IMR-90 (cell line): ENCODE results near the gene NOS1AP. TPM values are rescaled to one million over a fixed set of nuclear protein-coding genes. Genes with fewer than 3 reads are reported as not detected.

ENCODE experiments used
- ATAC-seq: fragments of 200-7000 bp; cut with Tn5 transposase; 2 replicates; pipeline ENCODE4 v1.9.1; 2020; ENCODE audit warnings: low read depth, mild to moderate bottlenecking, moderate library complexity
- BruUV-seq: library from RNA; stranded (reverse); fragments of 400-500 nt; replicated peaks from 2 replicates; lab custom pipeline; 2021; lab: Mats Ljungman, UMichigan
- CTCF ChIA-PET: fragments of 300-600 bp; formaldehyde crosslinking; extraction: SDS; loops from one replicate; lab custom pipeline; 2021; ENCODE audit warnings: antibody characterized with exemption; lab: Yijun Ruan, JAX
- POLR2A ChIA-PET: fragments of 300-600 bp; sonication (Branson Sonifier 250); formaldehyde crosslinking; loops from one replicate; lab custom pipeline; 2022; ENCODE audit warnings: antibody characterized with exemption; ENCODE audit not compliant: unreplicated experiment; lab: Charles Lee
- DNase-seq: peaks from one replicate; pipeline ENCODE4 v3.0.0; 2013
- H2AFZ ChIP-seq: replicated peaks from 2 replicates; pipeline ENCODE3; 2013; ENCODE audit warnings: low read length, mild to moderate bottlenecking; ENCODE audit not compliant: poor library complexity
- H2AK5ac ChIP-seq: 2 replicates; pipeline ENCODE4 v1.6.1; 2013; ENCODE audit warnings: low read depth, low read length, inconsistent platforms
- H2AK9ac ChIP-seq: replicated peaks from 2 replicates; pipeline ENCODE3; 2013; ENCODE audit warnings: mild to moderate bottlenecking, low read depth, low read length, moderate library complexity; ENCODE audit not compliant: poor library complexity
- H2BK120ac ChIP-seq: 2 replicates; pipeline ENCODE4 v1.6.1; 2013; ENCODE audit warnings: low read depth, low read length, inconsistent platforms
- H2BK15ac ChIP-seq: 3 replicates; pipeline ENCODE4 v1.6.1; 2013; ENCODE audit warnings: low read depth, low read length, inconsistent platforms
- H2BK20ac ChIP-seq: 2 replicates; pipeline ENCODE4 v1.6.1; 2013; ENCODE audit warnings: low read depth, mild to moderate bottlenecking, inconsistent platforms, low read length, moderate library complexity
- H2BK5ac ChIP-seq: 2 replicates; pipeline ENCODE4 v1.6.1; 2013; ENCODE audit warnings: mild to moderate bottlenecking, low read depth, low read length, inconsistent platforms; ENCODE audit not compliant: poor library complexity, severe bottlenecking
- H3K14ac ChIP-seq: replicated peaks from 2 replicates; pipeline ENCODE4 v1.6.1; 2013; ENCODE audit warnings: low read depth, low read length, inconsistent platforms
- H3K18ac ChIP-seq: 2 replicates; pipeline ENCODE4 v1.6.1; 2013; ENCODE audit warnings: low read depth, low read length, control low read depth
- H3K23ac ChIP-seq: 2 replicates; pipeline ENCODE4 v1.6.1; 2013; ENCODE audit warnings: low read depth, low read length, inconsistent platforms
- H3K27ac ChIP-seq: 2 replicates; pipeline ENCODE4 v1.5.1; 2013; ENCODE audit warnings: mild to moderate bottlenecking, control low read depth, low read length; ENCODE audit not compliant: insufficient read depth
- H3K27me3 ChIP-seq: 2 replicates; pipeline ENCODE4 v1.6.1; 2013; ENCODE audit warnings: low read length; ENCODE audit not compliant: control insufficient read depth, insufficient read depth
- H3K36me3 ChIP-seq: 2 replicates; pipeline ENCODE4 v1.6.1; 2013; ENCODE audit warnings: low read length, mixed read lengths; ENCODE audit not compliant: control insufficient read depth, insufficient read depth
- H3K4ac ChIP-seq: 2 replicates; pipeline ENCODE4 v1.6.1; 2013; ENCODE audit warnings: low read depth, low read length, inconsistent platforms
- H3K4me1 ChIP-seq: 2 replicates; pipeline ENCODE4 v1.6.1; 2013; ENCODE audit warnings: low read length, mixed read lengths; ENCODE audit not compliant: control insufficient read depth, insufficient read depth
- H3K4me2 ChIP-seq: 2 replicates; pipeline ENCODE4 v1.6.1; 2013; ENCODE audit warnings: low read depth, mild to moderate bottlenecking, control low read depth, low read length, moderate library complexity
- H3K4me3 ChIP-seq: 2 replicates; pipeline ENCODE4 v1.5.1; 2013; ENCODE audit warnings: low read depth, mild to moderate bottlenecking, control low read depth, low read length, moderate library complexity; ENCODE audit not compliant: insufficient read depth
- H3K56ac ChIP-seq: 2 replicates; pipeline ENCODE4 v1.6.1; 2013; ENCODE audit warnings: low read length, inconsistent platforms; ENCODE audit not compliant: insufficient read depth; ENCODE audit errors: extremely low read depth
- H3K79me1 ChIP-seq, 2 experiments: 2 replicates each; pipeline ENCODE4 v1.6.1; 2013; ENCODE audit warnings: low read length in 2 of 2, inconsistent platforms in 1 of 2, low read depth in 1 of 2
- H3K9ac ChIP-seq: 2 replicates; pipeline ENCODE4 v1.6.1; 2013; ENCODE audit warnings: low read depth, low read length, control low read depth
- H3K9me1 ChIP-seq: 2 replicates; pipeline ENCODE4 v1.6.1; 2013; ENCODE audit warnings: low read length, inconsistent platforms; ENCODE audit not compliant: insufficient read depth
- H3K9me3 ChIP-seq: 2 replicates; pipeline ENCODE4 v1.6.1; 2013; ENCODE audit warnings: low read length; ENCODE audit not compliant: control insufficient read depth, insufficient read depth
- H4K20me1 ChIP-seq: 2 replicates; pipeline ENCODE4 v1.6.1; 2013; ENCODE audit warnings: low read length, inconsistent platforms; ENCODE audit not compliant: insufficient read depth
- H4K5ac ChIP-seq: 2 replicates; pipeline ENCODE4 v1.6.1; 2013; ENCODE audit warnings: mild to moderate bottlenecking, low read depth, low read length, control low read depth
- H4K8ac ChIP-seq, 2 experiments: 2 replicates each; pipeline ENCODE4 v1.6.1; 2013; ENCODE audit warnings: low read depth in 2 of 2, low read length in 2 of 2, control low read depth in 1 of 2, inconsistent platforms in 1 of 2
- H4K91ac ChIP-seq: 2 replicates; pipeline ENCODE4 v1.6.1; 2013; ENCODE audit warnings: low read depth, low read length, inconsistent platforms; ENCODE audit not compliant: insufficient read depth
- BHLHE40 ChIP-seq: fragments of 150-350 bp; IDR thresholded peaks from 2 replicates; pipeline ENCODE4 v1.6.1; 2016; ENCODE audit warnings: mild to moderate bottlenecking, low read depth, low read length
- FOS ChIP-seq: fragments of 150-350 bp; IDR thresholded peaks from 2 replicates; pipeline ENCODE4 v1.6.1; 2016; ENCODE audit warnings: low read depth, low read length
- MAZ ChIP-seq: IDR thresholded peaks from 2 replicates; pipeline ENCODE4 v1.6.1; 2012; ENCODE audit warnings: low read depth, mild to moderate bottlenecking, low read length, improper control_type of control experiment, moderate library complexity, borderline replicate concordance
- MXI1 ChIP-seq: IDR thresholded peaks from 2 replicates; pipeline ENCODE4 v1.6.1; 2012; ENCODE audit warnings: low read depth, mild to moderate bottlenecking, low read length, moderate library complexity, borderline replicate concordance
- POLR2A ChIP-seq: IDR thresholded peaks from 2 replicates; pipeline ENCODE4 v1.6.1; 2012; ENCODE audit warnings: mild to moderate bottlenecking, low read depth, low read length
- RAD21 ChIP-seq: IDR thresholded peaks from 2 replicates; pipeline ENCODE4 v1.6.1; 2012; ENCODE audit warnings: low read length, improper control_type of control experiment
- RCOR1 ChIP-seq: IDR thresholded peaks from 2 replicates; pipeline ENCODE4 v1.6.1; 2012; ENCODE audit warnings: mild to moderate bottlenecking, low read length, improper control_type of control experiment; ENCODE audit not compliant: insufficient replicate concordance
- RFX5 ChIP-seq: IDR thresholded peaks from 2 replicates; pipeline ENCODE4 v1.8.0; 2012; ENCODE audit warnings: low read depth, mild to moderate bottlenecking, low read length, moderate library complexity
- WGBS, 2 experiments: methylation state at CpG; one replicate each; pipeline versions ENCODE4 v1.1.5 to v1.1.7; 2013; ENCODE audit warnings: missing lambda C conversion rate in 2 of 2; ENCODE audit not compliant: insufficient read length in 1 of 2; ENCODE audit errors: extremely low coverage in 2 of 2; 5-methylcytosine and 5-hydroxymethylcytosine counted together
- dilution Hi-C: fragments of 300-500 bp; cut with HindIII; formaldehyde crosslinking; loops from one replicate; pipeline ENCODE4 v1.14.3; 2018; ENCODE audit warnings: low sequenced_read_pairs; ENCODE audit not compliant: unreplicated experiment
- in situ Hi-C: fragments of 300-500 bp; cut with MboI; formaldehyde crosslinking; loops from 3 replicates; pipeline ENCODE4 v1.14.3; 2019; ENCODE audit warnings: low sequenced_read_pairs, inconsistent platforms, mixed read lengths
- intact Hi-C: fragments of 100-400 bp; cut with micrococcal nuclease; formaldehyde crosslinking; loops from 2 replicates; pipeline ENCODE4 v1.10.0; 2022
- polyA plus RNA-seq, 3 experiments: library from polyadenylated mRNA; depleted of rRNA; stranded (reverse); fragments of >200 nt; gene quantifications; 2 replicates each; pipeline ENCODE4 v1.2.3, GENCODE V29; 2012; ENCODE audit warnings: low replicate concordance in 1 of 3
- total RNA-seq: library from RNA; depleted of rRNA; stranded (reverse); fragments of >200 nt; gene quantifications from 2 replicates; pipeline ENCODE4 v1.2.3, GENCODE V29; 2012
- TF ChIP-seq, protein P1 (sequence below): conservative IDR thresholded peaks from 2 replicates; pipeline ENCODE4 v1.5.1; 2012; ENCODE audit warnings: mild to moderate bottlenecking, low read depth, low read length, improper control_type of control experiment
- TF ChIP-seq, protein P2 (sequence below): fragments of 150-350 bp; IDR thresholded peaks from 2 replicates; pipeline ENCODE4 v1.6.1; 2017; ENCODE audit warnings: mild to moderate bottlenecking, antibody characterized with exemption, low read length, low read depth
- TF ChIP-seq, protein P3 (sequence below): fragments of 150-350 bp; IDR thresholded peaks from 2 replicates; pipeline ENCODE4 v1.6.1; 2016; ENCODE audit warnings: low read depth, mild to moderate bottlenecking, low read length, moderate library complexity, borderline replicate concordance

The NOS1AP gene
- total and polyA plus RNA-seq, 2 of the 4 experiments (the other 2 are of a cell fraction): 0.18 to 0.19 TPM

DNA sequence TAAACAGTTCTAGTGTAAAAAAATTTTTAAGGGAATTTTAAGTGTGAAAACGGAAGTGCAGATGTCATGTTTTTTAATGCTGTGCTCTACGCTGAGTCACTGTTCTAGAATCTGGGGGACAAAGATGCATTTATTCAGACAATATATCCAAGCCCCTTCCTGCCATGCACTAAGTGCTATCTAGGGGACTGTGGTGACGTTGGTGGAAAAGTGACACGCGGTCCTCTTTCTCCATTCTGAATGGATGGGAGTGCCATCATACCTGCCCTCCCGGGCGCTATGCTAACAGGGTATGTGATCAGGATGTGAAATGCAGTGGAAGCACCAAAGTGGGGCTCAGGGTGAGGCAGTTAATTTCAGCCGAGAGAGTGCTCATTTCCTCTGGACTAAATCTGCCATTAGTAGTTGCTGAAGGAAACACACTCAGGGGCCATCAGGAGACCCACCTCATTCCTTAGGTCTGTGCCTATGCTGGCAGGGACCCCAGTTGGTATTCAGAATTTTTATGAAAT is 318.6 kb downstream of the NOS1AP start:
- Histone ChIP-seq H3K23ac (no peak overlapping the region), H2BK5ac (no peak overlapping the region), H3K4me3 (no peak overlapping the region), H2BK15ac (no peak overlapping the region), H3K27ac (no peak overlapping the region), H3K4ac (no peak overlapping the region), H4K20me1 (no peaks in the 10 kb centered on the region), H4K91ac (no peak overlapping the region), H3K9me1 (no peaks in the 10 kb centered on the region), H2AFZ (no peak overlapping the region), H3K79me1 (no peaks in the 10 kb centered on the region), H4K8ac (no peak overlapping the region), H2AK9ac (no peak overlapping the region), H2AK5ac (no peak overlapping the region), H2BK120ac (no peak overlapping the region), H3K27me3 (peaks cover 26% of the 10 kb centered on the region), H3K4me1 (no peaks in the 10 kb centered on the region), H3K18ac (no peak overlapping the region), H4K5ac (no peak overlapping the region), H3K9me3 (no peaks in the 10 kb centered on the region), H3K56ac (no peak overlapping the region), H3K14ac (no peak overlapping the region), H2BK20ac (no peak overlapping the region), H3K4me2 (no peak overlapping the region), H3K36me3 (no peaks in the 10 kb centered on the region), H3K9ac (no peak overlapping the region)
- WGBS, 2 experiments: no CpG with 5 or more reads among the region's 8 CpGs
- TF ChIP-seq FOS (no peak), MXI1 (no peak), RAD21 (no peak), MAZ (no peak), BHLHE40 (no peak), RCOR1 (no peak), POLR2A (no peak), RFX5 (no peak)
- TF ChIP-seq, protein P1, sequence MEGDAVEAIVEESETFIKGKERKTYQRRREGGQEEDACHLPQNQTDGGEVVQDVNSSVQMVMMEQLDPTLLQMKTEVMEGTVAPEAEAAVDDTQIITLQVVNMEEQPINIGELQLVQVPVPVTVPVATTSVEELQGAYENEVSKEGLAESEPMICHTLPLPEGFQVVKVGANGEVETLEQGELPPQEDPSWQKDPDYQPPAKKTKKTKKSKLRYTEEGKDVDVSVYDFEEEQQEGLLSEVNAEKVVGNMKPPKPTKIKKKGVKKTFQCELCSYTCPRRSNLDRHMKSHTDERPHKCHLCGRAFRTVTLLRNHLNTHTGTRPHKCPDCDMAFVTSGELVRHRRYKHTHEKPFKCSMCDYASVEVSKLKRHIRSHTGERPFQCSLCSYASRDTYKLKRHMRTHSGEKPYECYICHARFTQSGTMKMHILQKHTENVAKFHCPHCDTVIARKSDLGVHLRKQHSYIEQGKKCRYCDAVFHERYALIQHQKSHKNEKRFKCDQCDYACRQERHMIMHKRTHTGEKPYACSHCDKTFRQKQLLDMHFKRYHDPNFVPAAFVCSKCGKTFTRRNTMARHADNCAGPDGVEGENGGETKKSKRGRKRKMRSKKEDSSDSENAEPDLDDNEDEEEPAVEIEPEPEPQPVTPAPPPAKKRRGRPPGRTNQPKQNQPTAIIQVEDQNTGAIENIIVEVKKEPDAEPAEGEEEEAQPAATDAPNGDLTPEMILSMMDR: no peak
- TF ChIP-seq, protein P2, sequence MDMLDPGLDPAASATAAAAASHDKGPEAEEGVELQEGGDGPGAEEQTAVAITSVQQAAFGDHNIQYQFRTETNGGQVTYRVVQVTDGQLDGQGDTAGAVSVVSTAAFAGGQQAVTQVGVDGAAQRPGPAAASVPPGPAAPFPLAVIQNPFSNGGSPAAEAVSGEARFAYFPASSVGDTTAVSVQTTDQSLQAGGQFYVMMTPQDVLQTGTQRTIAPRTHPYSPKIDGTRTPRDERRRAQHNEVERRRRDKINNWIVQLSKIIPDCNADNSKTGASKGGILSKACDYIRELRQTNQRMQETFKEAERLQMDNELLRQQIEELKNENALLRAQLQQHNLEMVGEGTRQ: no peak
- TF ChIP-seq, protein P3, sequence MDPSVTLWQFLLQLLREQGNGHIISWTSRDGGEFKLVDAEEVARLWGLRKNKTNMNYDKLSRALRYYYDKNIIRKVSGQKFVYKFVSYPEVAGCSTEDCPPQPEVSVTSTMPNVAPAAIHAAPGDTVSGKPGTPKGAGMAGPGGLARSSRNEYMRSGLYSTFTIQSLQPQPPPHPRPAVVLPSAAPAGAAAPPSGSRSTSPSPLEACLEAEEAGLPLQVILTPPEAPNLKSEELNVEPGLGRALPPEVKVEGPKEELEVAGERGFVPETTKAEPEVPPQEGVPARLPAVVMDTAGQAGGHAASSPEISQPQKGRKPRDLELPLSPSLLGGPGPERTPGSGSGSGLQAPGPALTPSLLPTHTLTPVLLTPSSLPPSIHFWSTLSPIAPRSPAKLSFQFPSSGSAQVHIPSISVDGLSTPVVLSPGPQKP: no peak
- in situ Hi-C loops (loop anchor here (25.0 kb wide), 1 partner anchor 601 kb away; no protein-coding TSS in a partner anchor), dilution Hi-C loops (no loop called here), intact Hi-C loops (no loop called here)
- CTCF ChIA-PET: interaction anchor here (3.9 kb wide), 1 partner anchor 332 kb away, joined by 18 read pairs; no protein-coding TSS in a partner anchor
- DNase-seq: no peak
- ATAC-seq: no peak
- BruUV-seq: no TSS peak
- POLR2A ChIA-PET: no interaction called here
